ENCODE results near the gene RASGEF1C. TPM values are rescaled to one million over a fixed set of nuclear protein-coding genes. Genes with fewer than 3 reads are reported as not detected.
A peak's percentile ranks its signal among the peaks of the same experiment; 100 is the strongest.
"Not testable (repeated sequence)": the region's sequence is repeated elsewhere in the genome, so short reads cannot be mapped to it uniquely, and the experiment has no call there.

Gene RASGEF1C
- total RNA-seq, 1 donor from 2014 or later, result 0.27 TPM

DNA sequence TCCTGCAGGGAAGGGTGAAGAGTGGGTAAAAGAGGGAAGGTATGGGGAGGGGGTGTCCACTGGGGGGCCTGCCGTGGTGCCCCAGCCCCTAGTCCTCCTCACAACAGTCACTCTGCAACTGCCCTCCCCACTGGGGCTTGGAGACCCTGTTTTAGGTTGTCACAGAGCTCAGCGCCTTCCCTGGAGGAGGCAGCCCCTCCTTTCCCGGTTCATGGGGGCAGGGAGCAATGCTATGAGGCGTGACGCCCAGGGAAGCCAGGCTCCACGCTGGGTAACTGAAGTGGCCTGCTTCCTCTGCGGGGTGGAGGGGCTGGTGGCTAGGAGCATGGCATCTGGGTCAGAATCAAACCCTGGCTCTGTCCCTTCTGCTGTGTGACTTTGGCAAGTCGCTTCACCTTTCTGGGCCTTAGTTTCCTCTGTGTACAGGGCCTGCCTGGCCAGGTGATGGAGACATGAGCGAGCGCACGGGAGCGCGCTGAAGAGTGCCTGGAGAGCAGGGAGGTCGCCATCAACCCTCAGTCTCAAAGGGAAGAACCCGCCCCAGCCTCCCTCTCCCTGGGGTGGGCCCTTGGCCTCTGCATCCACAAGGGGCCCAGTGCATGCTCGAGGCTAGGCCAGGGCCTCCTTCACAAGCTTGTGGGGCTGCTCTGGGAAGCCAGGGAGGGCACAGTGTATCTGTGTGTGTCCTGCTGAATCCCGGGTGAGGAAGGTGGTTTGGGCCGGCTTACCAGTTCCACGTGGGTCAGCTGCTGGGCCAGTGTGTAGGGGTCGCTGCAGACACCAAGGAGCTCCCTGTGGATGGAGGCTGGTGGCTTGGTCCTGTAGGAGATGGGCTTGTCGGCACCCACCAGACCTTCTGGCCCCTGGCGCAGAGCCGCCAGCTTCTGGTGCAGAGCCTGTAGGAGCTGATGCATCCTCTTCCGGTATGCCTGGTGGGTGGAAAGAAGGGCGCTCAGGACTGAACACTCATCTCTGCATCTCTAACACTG is 81.0 kb downstream of the RASGEF1C start:
- intact Hi-C loops (cut with micrococcal nuclease), result no loop called here
- no peak for DNase-seq
- Histone ChIP-seq H3K9me3 (replicated peaks) (no peaks in the 10 kb centered on the region), H3K4me3 (no peak overlapping the region), H3K27ac (replicated peaks) (no peak overlapping the region), H3K27me3 (ENCODE audit: low read depth) (peaks cover 54% of the 10 kb centered on the region), H3K4me1 (peaks cover 7% of the 10 kb centered on the region), H3K36me3 (no peaks in the 10 kb centered on the region)
- TF ChIP-seq, protein P1, sequence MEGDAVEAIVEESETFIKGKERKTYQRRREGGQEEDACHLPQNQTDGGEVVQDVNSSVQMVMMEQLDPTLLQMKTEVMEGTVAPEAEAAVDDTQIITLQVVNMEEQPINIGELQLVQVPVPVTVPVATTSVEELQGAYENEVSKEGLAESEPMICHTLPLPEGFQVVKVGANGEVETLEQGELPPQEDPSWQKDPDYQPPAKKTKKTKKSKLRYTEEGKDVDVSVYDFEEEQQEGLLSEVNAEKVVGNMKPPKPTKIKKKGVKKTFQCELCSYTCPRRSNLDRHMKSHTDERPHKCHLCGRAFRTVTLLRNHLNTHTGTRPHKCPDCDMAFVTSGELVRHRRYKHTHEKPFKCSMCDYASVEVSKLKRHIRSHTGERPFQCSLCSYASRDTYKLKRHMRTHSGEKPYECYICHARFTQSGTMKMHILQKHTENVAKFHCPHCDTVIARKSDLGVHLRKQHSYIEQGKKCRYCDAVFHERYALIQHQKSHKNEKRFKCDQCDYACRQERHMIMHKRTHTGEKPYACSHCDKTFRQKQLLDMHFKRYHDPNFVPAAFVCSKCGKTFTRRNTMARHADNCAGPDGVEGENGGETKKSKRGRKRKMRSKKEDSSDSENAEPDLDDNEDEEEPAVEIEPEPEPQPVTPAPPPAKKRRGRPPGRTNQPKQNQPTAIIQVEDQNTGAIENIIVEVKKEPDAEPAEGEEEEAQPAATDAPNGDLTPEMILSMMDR (IDR thresholded peaks at IDR 0.05; ENCODE audit: borderline replicate concordance), result no peak

DNA sequence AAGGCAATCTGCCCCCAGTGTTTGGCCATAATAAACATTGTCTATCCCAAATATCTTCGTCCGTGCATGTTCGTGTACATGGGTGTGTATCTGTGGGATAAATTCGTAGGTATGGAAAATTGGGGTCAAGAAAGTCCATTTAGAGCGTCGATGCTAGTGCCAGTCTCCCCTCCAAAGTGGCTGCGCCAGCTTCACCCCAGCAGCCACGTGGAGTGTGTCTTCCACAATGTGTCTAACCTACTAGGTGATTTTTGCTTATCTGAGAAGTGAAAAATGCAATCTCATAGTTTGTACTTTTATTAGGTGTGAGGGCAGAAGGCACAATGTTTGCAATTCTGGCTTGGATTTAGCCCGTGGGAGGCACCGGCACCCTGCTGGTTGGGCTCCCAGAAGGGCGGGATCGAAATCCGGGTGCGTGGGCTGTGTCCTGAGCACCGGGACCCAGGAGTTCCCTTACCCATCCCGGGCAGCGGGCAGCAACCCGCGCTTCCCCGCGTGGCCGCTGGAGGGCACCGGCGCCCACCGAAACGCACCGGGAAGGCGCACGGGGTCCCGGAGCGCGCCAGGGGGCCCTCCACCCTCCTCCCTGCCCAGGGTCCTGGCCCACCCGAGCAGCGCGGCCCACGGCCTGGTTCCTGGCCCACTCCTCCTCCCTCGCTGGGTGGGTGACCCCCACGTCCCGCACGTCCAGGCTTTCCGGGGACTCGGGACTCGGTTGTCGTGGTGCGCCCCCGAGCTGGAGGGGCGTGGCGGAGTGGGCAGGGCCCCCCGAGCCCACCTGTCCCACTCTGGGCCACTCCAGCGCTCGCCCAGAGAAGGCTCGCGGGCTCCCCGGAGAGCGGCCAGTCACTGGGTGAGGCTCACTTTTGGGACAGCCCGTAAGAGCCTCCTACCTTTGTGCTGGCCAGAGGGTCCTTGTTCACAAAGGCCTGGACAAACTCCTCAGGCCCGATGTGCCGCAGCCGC is 82.0 kb downstream of the RASGEF1C start:
- no peak for DNase-seq
- H3K4me1 ChIP-seq, result peaks cover 7% of the 10 kb centered on the region
- intact Hi-C loops (cut with micrococcal nuclease), result no loop called here
- H3K27me3 ChIP-seq (ENCODE audit: low read depth), result peaks cover 64% of the 10 kb centered on the region
- no peaks in the 10 kb centered on the region for H3K9me3 ChIP-seq (replicated peaks)
- H3K27ac ChIP-seq (replicated peaks), result no peak overlapping the region
- no peak overlapping the region for H3K4me3 ChIP-seq
- TF ChIP-seq, protein P1 (IDR thresholded peaks at IDR 0.05; ENCODE audit: borderline replicate concordance), result peak; percentile 85
- no peaks in the 10 kb centered on the region for H3K36me3 ChIP-seq

DNA sequence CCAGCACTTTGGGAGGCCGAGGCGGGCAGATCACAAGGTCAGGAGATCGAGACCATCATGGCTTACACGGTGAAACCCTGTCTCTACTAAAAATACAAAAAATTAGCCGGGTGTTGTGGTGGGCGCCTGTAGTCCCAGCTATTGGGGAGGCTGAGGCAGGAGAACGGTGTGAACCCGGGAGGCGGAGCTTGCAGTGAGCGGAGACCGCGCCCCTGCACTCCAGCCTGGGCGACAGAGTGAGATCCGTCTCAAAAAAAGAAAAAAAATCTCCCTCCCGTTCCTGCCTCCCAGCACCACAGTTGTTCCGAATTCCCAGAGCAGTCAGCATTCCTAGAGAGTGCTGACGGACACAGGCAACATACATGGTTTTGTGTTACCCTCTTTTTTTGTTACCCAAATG is 82.9 kb downstream of the RASGEF1C start:
- DNase-seq, result not testable (repeated sequence)

DNA sequence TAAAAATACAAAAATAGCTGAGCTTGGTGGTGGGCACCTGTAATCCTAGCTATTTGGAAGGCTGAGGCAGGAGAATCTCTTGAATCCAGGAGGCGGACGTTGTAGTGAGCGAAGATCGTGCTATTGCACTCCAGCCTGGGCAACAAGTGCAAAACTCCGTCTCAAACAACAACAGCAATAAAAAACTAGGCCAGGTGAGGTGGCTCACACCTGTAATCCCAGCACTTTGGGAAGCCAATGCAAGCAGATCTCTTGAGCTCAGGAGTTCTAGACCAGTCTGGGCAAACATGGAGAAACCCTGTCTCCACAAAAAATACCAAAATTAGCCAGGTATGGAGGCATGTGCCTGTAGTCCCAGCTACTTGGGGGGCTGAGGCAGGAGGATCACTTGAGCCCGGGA is 84.3 kb downstream of the RASGEF1C start:
- H3K36me3 ChIP-seq; H3K27ac ChIP-seq (replicated peaks); H3K9me3 ChIP-seq (replicated peaks); intact Hi-C loops (cut with micrococcal nuclease); H3K4me1 ChIP-seq; H3K4me3 ChIP-seq; DNase-seq: not testable (repeated sequence)
- peaks cover 83% of the 10 kb centered on the region for H3K27me3 ChIP-seq (ENCODE audit: low read depth)

More for the DNA sequence above, 82.9 kb downstream of the RASGEF1C start:
- H3K4me1 ChIP-seq; H3K4me3 ChIP-seq; H3K9me3 ChIP-seq (replicated peaks); H3K36me3 ChIP-seq; intact Hi-C loops (cut with micrococcal nuclease); H3K27ac ChIP-seq (replicated peaks): not testable (repeated sequence)
- H3K27me3 ChIP-seq (ENCODE audit: low read depth), result peaks cover 68% of the 10 kb centered on the region

DNA sequence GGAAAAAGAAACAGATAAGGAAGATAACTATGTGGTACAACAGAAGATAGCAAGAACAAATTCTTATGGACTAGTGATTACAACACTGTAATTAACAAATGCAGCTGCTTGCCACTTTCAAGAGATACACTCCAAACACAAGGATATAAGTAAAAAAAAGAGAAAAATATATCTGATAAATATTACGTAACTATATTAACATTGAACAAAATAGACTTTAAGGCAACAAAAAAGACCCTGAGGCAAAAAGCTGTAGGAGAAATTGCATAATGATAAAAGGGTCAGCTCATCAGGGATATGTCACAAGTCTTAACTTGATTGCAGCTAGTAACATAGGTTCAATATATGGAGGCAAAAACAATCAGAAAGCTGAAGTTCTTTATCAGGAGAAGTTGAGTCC is 86.1 kb downstream of the RASGEF1C start:
- no peak overlapping the region for H3K27ac ChIP-seq (replicated peaks)
- TF ChIP-seq, protein P1 (IDR thresholded peaks at IDR 0.05; ENCODE audit: borderline replicate concordance), result no peak
- H3K4me1 ChIP-seq, result peaks cover 7% of the 10 kb centered on the region
- intact Hi-C loops (cut with micrococcal nuclease), result no loop called here
- DNase-seq, result no peak
- H3K4me3 ChIP-seq, result no peak overlapping the region
- H3K36me3 ChIP-seq, result no peaks in the 10 kb centered on the region
- H3K27me3 ChIP-seq (ENCODE audit: low read depth), result peaks cover 93% of the 10 kb centered on the region
- H3K9me3 ChIP-seq (replicated peaks), result no peaks in the 10 kb centered on the region

DNA sequence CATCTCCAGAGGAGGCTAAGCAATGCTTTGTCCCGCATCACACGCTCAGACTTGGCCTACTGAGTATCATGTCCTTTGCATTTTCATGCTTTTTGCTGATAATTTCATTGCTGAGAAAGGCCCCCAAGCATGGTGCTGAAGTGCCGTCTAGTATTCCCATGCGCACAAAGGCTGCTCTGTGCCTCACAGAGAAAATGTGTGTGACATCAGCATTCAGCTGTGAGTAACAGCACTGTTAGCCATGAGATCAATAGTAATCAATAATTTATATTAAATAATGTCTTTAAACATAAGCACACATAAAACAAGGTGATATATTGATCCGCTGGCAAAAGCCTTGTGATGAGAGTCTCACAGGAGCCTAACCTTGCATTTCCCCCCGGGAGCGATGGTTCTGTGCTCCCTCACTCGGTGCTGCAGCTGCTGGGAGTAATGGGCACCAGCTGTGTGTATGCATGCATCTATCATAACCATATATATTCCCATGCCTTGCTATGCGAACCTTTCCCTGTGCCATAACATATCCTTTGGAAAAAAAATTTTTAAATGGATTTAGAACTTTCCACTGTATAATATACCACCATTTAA is 87.1 kb downstream of the RASGEF1C start:
- Histone ChIP-seq H3K27ac (replicated peaks) (no peak overlapping the region), H3K4me3 (no peak overlapping the region), H3K9me3 (replicated peaks) (no peaks in the 10 kb centered on the region), H3K27me3 (ENCODE audit: low read depth) (peaks cover 87% of the 10 kb centered on the region), H3K36me3 (no peaks in the 10 kb centered on the region), H3K4me1 (peaks cover 2% of the 10 kb centered on the region)
- intact Hi-C loops (cut with micrococcal nuclease), result no loop called here
- TF ChIP-seq, protein P1 (IDR thresholded peaks at IDR 0.05; ENCODE audit: borderline replicate concordance), result no peak
- DNase-seq, result no peak

Data from left ventricle myocardium inferior (tissue), 1 donor.